HCT116 (cell line): ENCODE results near the gene LSM4. TPM values are rescaled to one million over a fixed set of nuclear protein-coding genes. Genes with fewer than 3 reads are reported as not detected.

Experiments used
- ATAC-seq: fragments of 200-7000 bp; cut with Tn5 transposase; 2 replicates; pipeline ENCODE4 v1.9.1; 2020; ENCODE audit warnings: mild to moderate bottlenecking, moderate library complexity
- BruUV-seq: library from RNA; stranded (reverse); fragments of 400-500 nt; replicated peaks from 2 replicates; lab custom pipeline; 2021; lab: Mats Ljungman, UMichigan
- CTCF ChIA-PET: fragments of 300-600 bp; sonication (Branson Sonifier 250); formaldehyde crosslinking; loops from one replicate; lab custom pipeline; 2021; ENCODE audit warnings: antibody characterized with exemption; lab: Charles Lee
- POLR2A ChIA-PET: fragments of 300-600, 350-600 bp; sonication (Branson Sonifier 250); formaldehyde crosslinking; loops from one replicate; lab custom pipeline; 2021; ENCODE audit warnings: antibody characterized with exemption; lab: Charles Lee
- RAD21 ChIA-PET, 2 experiments: fragments of 300-600 bp; sonication (Branson Sonifier 250); formaldehyde crosslinking; loops; one replicate each; lab custom pipeline; 2023; ENCODE audit warnings: low total read pairs in 2 of 2; ENCODE audit not compliant: uncharacterized antibody in 2 of 2, unreplicated experiment in 2 of 2, low non-redundant PET in 1 of 2; lab: Charles Lee
- DNase-seq: peaks from one replicate; pipeline ENCODE4 v3.0.0-alpha.2; 2010; ENCODE audit warnings: low read depth, low spot score
- H2AFZ ChIP-seq: fragments of 200-600 bp; shearing (Covaris generic), sonication (generic); 2 replicates; pipeline ENCODE4 v1.6.1; 2017; ENCODE audit warnings: low read depth, mixed run types, mixed read lengths, antibody characterized with exemption, low read length; ENCODE audit not compliant: poor library complexity, severe bottlenecking
- H3K27ac ChIP-seq: 2 replicates; pipeline ENCODE4 v1.5.1; 2012; ENCODE audit warnings: low read depth, low read length
- H3K27me3 ChIP-seq: fragments of 200-600 bp; sonication (generic); 2 replicates; pipeline ENCODE4 v1.6.1; 2016; ENCODE audit warnings: mixed run types, low read length, mixed read lengths; ENCODE audit not compliant: insufficient read depth
- H3K36me3 ChIP-seq, 2 experiments: fragments of 200-500 bp in 1 of 2; fragments of 200-600 bp in 1 of 2; sonication (Bioruptor generic) in 1 of 2; sonication (generic) in 1 of 2; 2 replicates each; pipeline versions ENCODE4 v1.5.1 to v1.6.1; 2014 to 2016; ENCODE audit warnings: low read length in 2 of 2, inconsistent platforms in 1 of 2, mixed read lengths in 1 of 2, mixed run types in 1 of 2; ENCODE audit not compliant: insufficient read depth in 2 of 2, control insufficient read depth in 1 of 2
- H3K4me1 ChIP-seq, 2 experiments: fragments of 200-600 bp in 1 of 2; sonication (generic) in 1 of 2; 2 replicates each; pipeline versions ENCODE4 v1.5.1 to v1.6.1; 2012 to 2017; ENCODE audit warnings: low read length in 2 of 2, inconsistent platforms in 1 of 2, mild to moderate bottlenecking in 1 of 2, mixed read lengths in 1 of 2, mixed run types in 1 of 2, moderate library complexity in 1 of 2; ENCODE audit not compliant: insufficient read depth in 2 of 2, control insufficient read depth in 1 of 2
- H3K4me2 ChIP-seq: fragments of 200-600 bp; sonication (generic); 2 replicates; pipeline ENCODE4 v1.6.1; 2017; ENCODE audit warnings: mixed run types, low read length, mixed read lengths
- H3K4me3 ChIP-seq, 2 experiments: fragments of 200-600 bp in 1 of 2; sonication (generic) in 1 of 2; replicated peaks in 1 of 2; 2 replicates each; pipeline ENCODE4 v1.5.1; 2011 to 2016; ENCODE audit warnings: low read length in 2 of 2, control low read depth in 1 of 2, low read depth in 1 of 2, mild to moderate bottlenecking in 1 of 2, mixed read lengths in 1 of 2, mixed run types in 1 of 2
- H3K79me2 ChIP-seq: fragments of 200-600 bp; sonication (generic); 2 replicates; pipeline ENCODE4 v1.6.1; 2017; ENCODE audit warnings: mild to moderate bottlenecking, mixed run types, low read length, moderate library complexity, mixed read lengths; ENCODE audit not compliant: insufficient read depth
- H3K9ac ChIP-seq: fragments of 200-600 bp; sonication (generic); 2 replicates; pipeline ENCODE4 v1.6.1; 2016; ENCODE audit warnings: low read length, mixed read lengths
- H3K9me2 ChIP-seq: fragments of 200-600 bp; sonication (generic), shearing (Covaris generic); 2 replicates; pipeline ENCODE4 v1.6.1; 2017; ENCODE audit warnings: mixed run types, mild to moderate bottlenecking, moderate library complexity; ENCODE audit not compliant: insufficient read depth
- H3K9me3 ChIP-seq, 2 experiments: fragments of 200-500 bp in 1 of 2; fragments of 200-600 bp in 1 of 2; sonication (Bioruptor generic) in 1 of 2; sonication (generic) in 1 of 2; 2 replicates each; pipeline ENCODE4 v1.6.1; 2014 to 2017; ENCODE audit warnings: low read length in 2 of 2, mixed read lengths in 2 of 2, inconsistent platforms in 1 of 2, low read depth in 1 of 2, mild to moderate bottlenecking in 1 of 2, mixed run types in 1 of 2, moderate library complexity in 1 of 2; ENCODE audit not compliant: control insufficient read depth in 1 of 2, insufficient read depth in 1 of 2
- H4K20me1 ChIP-seq: fragments of 200-600 bp; sonication (generic), shearing (Covaris generic); 2 replicates; pipeline ENCODE4 v1.6.1; 2017; ENCODE audit warnings: mixed run types, mild to moderate bottlenecking, moderate library complexity; ENCODE audit not compliant: insufficient read depth
- CBX3 ChIP-seq: IDR thresholded peaks from 2 replicates; pipeline ENCODE4 v1.6.1; 2012; ENCODE audit warnings: low read depth
- CEBPB ChIP-seq: IDR thresholded peaks from 2 replicates; pipeline ENCODE4 v1.6.1; 2012; ENCODE audit warnings: low read depth
- EGR1 ChIP-seq: IDR thresholded peaks from 2 replicates; pipeline ENCODE4 v1.6.1; 2012; ENCODE audit warnings: low read depth
- ELF1 ChIP-seq: IDR thresholded peaks from 2 replicates; pipeline ENCODE4 v1.6.1; 2012; ENCODE audit warnings: low read depth, borderline replicate concordance
- EZH2 ChIP-seq: fragments of 200-600 bp; sonication (generic); IDR thresholded peaks from 2 replicates; pipeline ENCODE4 v1.6.1; 2017; ENCODE audit warnings: antibody characterized with exemption, mixed run types
- EZH2phosphoT487 ChIP-seq: fragments of 200-600 bp; IDR thresholded peaks from 2 replicates; pipeline ENCODE4 v1.6.1; 2018; ENCODE audit warnings: antibody characterized with exemption, borderline replicate concordance
- JUND ChIP-seq: IDR thresholded peaks from 2 replicates; pipeline ENCODE4 v1.6.1; 2012
- MAX ChIP-seq: IDR thresholded peaks from 2 replicates; pipeline ENCODE4 v1.6.1; 2012
- POLR2A ChIP-seq: IDR thresholded peaks from 2 replicates; pipeline ENCODE4 v1.7.0; 2011; ENCODE audit warnings: borderline replicate concordance; ENCODE audit not compliant: insufficient read depth, insufficient read length; ENCODE audit errors: extremely low read depth
- RAD21 ChIP-seq: IDR thresholded peaks from 2 replicates; pipeline ENCODE4 v1.6.1; 2012; ENCODE audit warnings: low read depth, mild to moderate bottlenecking
- REST ChIP-seq: IDR thresholded peaks from 2 replicates; pipeline ENCODE4 v1.6.1; 2012; ENCODE audit warnings: low read depth
- SIN3A ChIP-seq: IDR thresholded peaks from 2 replicates; pipeline ENCODE4 v1.6.1; 2012; ENCODE audit warnings: low read depth
- SP1 ChIP-seq: IDR thresholded peaks from 2 replicates; pipeline ENCODE4 v1.6.1; 2012; ENCODE audit warnings: low read depth
- SRF ChIP-seq: IDR thresholded peaks from 2 replicates; pipeline ENCODE4 v1.6.1; 2012; ENCODE audit warnings: low read depth
- YY1 ChIP-seq: IDR thresholded peaks from 2 replicates; pipeline ENCODE4 v1.6.1; 2011; ENCODE audit warnings: low read length, low read depth, moderate library complexity, mild to moderate bottlenecking; ENCODE audit not compliant: insufficient replicate concordance; ENCODE audit errors: extremely low read depth
- ZFX ChIP-seq: fragments of 450-650 bp; IDR thresholded peaks from 2 replicates; pipeline ENCODE4 v1.6.1; 2017
- ZNF274 ChIP-seq: fragments of 200-500 bp; sonication (Bioruptor generic); IDR thresholded peaks from 2 replicates; pipeline ENCODE4 v1.6.1; 2014; ENCODE audit warnings: mild to moderate bottlenecking, low read depth, low read length, inconsistent platforms
- intact Hi-C: fragments of 100-400 bp; cut with micrococcal nuclease; formaldehyde crosslinking; loops from 2 replicates; pipeline ENCODE4 v1.10.0; 2022
- total RNA-seq: library from RNA; stranded (reverse); gene quantifications from one replicate; pipeline ENCODE4 v1.2.1, GENCODE V29; 2021; ENCODE audit not compliant: unreplicated experiment

The LSM4 gene
- total RNA-seq, 1 experiment from 2014 or later: 400 TPM

DNA sequence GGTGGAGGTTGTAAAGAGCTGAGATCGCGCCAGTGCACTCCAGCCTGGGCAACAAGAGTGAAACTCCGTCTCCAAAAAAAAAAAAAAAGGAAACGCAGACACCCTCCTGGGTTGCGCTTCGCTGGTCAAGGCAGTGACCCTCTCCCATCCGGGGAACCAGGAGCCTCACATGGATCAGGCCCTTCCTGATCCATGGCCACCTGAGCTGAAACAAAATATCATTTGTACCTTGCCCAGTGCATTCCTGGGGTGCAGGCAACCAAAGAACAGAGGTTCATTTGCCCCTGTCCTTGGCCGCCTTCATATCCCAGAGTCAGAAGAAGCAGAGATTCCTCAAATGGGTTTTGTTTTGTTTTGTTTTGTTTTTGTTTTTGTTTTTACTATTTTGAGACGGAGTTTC lies 8.0 kb upstream of the LSM4 start:
- no peak for DNase-seq
- H3K4me3 ChIP-seq: no peak overlapping the region
- H3K27ac ChIP-seq: no peak overlapping the region
- H3K79me2 ChIP-seq: no peaks in the 10 kb centered on the region
- H3K36me3 ChIP-seq: no peaks in the 10 kb centered on the region
- ChIA-PET CTCF (interaction anchor here (1.3 kb wide), 1 partner anchor 9 kb away, joined by 3 read pairs; no protein-coding TSS in a partner anchor), POLR2A (interaction anchor here (0.8 kb wide), 1 partner anchor 9 kb away, joined by 3 read pairs; no protein-coding TSS in a partner anchor), RAD21 (interaction anchor here in 1 of 2 experiments (1.0 kb wide), 1 partner anchor 53 kb away, joined by 4 read pairs; no protein-coding TSS in a partner anchor)
- intact Hi-C loops: no loop called here
- H3K4me1 ChIP-seq: peaks cover 8 to 23% of the 10 kb centered on the region in 2 experiments
- H3K9ac ChIP-seq: no peak overlapping the region
- no peaks in the 10 kb centered on the region for H3K9me3 ChIP-seq
- no peak overlapping the region for H3K4me2 ChIP-seq
- no peaks in the 10 kb centered on the region for H4K20me1 ChIP-seq
- no peaks in the 10 kb centered on the region for H3K27me3 ChIP-seq
- no TSS peak for BruUV-seq
- no peak for ATAC-seq
- H3K9me2 ChIP-seq: no peaks in the 10 kb centered on the region
- TF ChIP-seq CEBPB (no peak), ELF1 (no peak), EGR1 (no peak), CBX3 (no peak), POLR2A (no peak), SRF (no peak), YY1 (no peak), EZH2 (no peak), RAD21 (no peak), REST (no peak), SIN3A (no peak), SP1 (no peak), MAX (no peak), EZH2phosphoT487 (no peak), ZFX (no peak), JUND (no peak), ZNF274 (no peak)
- no peak overlapping the region for H2AFZ ChIP-seq
